NT2/D1 (cell line): ENCODE measurements around the gene VAMP5.
"Not testable (repeated sequence)": the region's sequence is repeated elsewhere in the genome, so short reads cannot be mapped to it uniquely, and the experiment has no call there.

ENCODE experiments used
- SUZ12 ChIP-seq: IDR thresholded peaks from 2 replicates; pipeline ENCODE4 v1.6.1; 2011; ENCODE audit not compliant: insufficient read length, insufficient read depth; ENCODE audit errors: extremely low read depth
- YY1 ChIP-seq: IDR thresholded peaks from 2 replicates; pipeline ENCODE4 v1.6.1; 2011; ENCODE audit not compliant: insufficient read length, insufficient read depth

GRCh38 chr2:85592299-85592698, 8.1 kb downstream of the VAMP5 start:
- TF ChIP-seq YY1, SUZ12: not testable (repeated sequence)
